Left hindlimb (tissue), 1 donor: ENCODE results near the gene LDHAL6A.

Experiments used
- DNase-seq: peaks from one replicate; pipeline ENCODE4 v3.0.0-alpha.2; 2018

LDHAL6A gene

DNA sequence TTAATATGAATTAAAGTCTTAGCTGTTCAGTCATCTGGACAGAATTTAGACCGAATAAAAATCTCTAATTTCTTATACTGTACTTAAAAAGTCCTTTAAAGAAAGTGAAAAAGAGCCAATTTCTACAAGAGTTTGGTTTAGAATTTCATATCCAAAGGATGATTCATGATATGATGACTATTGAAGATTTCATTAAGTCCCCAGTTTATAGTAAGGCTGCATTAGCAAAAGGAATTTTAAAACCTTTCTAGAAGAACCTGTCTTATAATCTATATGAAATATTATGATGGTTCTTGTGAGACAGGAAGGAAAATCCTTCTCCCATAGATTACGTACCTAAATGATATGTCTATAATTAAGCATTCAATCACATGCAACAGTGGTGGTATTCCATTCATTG is 36.3 kb downstream of the LDHAL6A start:
- DNase-seq, result no peak

DNA sequence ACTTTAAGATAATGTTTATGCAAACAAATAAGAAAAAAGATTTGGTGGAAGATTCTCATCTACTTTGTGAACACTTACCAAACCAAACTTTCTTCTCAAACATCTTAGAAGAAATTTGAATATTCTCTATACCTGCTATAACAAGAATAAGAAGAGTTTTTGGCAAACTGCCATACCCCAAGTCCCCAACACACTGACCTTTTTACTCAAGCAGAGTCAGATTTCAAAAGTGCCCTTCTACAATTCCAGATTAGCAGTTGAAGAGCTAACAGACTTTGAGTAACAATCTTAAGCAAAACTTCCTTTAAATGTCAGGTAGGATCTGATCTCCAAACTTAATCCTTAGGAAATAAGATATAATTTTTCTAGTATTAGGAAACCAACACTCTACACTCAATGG is 37.2 kb downstream of the LDHAL6A start:
- DNase-seq, result no peak

DNA sequence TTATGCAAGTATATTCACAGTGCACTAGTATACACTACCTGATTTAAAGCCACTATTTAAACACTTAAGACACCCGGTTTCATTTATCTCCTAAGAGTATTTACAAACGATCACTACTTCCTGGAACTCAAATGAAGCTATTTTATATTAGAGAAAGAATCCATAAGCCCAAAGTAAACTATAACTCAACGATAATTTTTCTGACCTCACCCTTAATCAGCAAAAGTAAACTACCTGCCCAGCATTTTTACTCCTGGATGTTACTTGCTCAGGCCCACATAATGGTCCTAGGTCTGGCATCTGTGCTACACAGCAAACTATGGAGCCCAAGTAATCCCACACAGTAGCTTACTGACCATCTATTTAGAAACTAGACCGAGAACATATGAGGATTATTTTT is 37.7 kb downstream of the LDHAL6A start:
- no peak for DNase-seq

DNA sequence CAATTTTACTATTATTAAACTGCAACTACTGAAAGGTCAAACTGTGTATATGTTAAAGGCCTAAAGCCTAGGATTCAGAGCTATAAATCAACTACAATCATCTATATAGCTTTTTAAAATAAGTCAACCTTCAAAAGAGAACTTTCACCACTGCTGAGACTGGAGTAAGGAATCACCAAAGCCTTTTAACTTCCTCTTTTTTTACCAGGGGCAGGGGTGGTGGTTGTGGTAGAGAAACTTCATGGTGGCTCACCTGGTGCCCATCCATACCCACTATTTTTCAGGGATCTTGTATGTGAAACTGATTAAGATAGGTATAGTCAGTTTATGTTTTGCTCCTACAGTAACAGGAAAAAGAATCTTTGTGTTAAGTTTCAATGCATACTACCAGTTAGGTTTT is 39.6 kb downstream of the LDHAL6A start:
- DNase-seq, result no peak

DNA sequence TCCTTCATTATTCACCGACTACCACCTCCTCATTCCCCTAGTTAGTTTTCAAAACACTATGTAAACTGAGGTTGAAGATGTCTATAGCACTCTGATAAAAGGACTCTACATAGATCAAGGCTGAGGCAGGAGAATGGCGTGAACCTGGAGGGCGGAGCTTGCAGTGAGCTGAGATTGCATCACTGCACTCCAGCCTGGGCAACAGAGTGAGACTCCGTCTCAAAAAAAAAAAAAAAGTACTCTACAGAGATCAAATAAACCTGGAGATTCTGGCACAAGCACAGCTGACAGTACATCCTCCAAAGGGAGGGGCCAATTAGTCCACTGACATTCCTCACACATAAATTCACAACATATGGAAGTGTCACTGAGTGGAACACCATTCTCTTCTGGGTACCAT is 40.0 kb downstream of the LDHAL6A start:
- no peak for DNase-seq

DNA sequence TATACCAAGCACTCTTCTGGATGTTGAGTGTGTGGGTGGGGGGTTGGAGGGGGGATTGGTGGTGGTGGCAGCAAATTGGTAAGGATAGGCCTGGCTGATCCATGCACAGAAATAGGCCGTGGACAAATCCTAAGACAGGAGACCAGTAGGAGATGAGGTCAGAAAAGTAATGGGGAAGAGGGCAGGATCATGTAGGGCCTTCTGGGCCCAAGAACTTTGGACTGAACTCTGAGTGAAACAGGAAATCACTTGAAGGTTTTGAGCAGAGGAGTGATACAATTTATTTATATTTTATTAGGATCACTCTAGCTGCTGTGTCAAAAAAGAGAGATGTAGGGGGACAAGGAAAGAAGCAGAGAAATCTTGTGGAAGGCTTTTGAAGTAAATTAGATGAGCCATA is 42.4 kb downstream of the LDHAL6A start:
- no peak for DNase-seq

DNA sequence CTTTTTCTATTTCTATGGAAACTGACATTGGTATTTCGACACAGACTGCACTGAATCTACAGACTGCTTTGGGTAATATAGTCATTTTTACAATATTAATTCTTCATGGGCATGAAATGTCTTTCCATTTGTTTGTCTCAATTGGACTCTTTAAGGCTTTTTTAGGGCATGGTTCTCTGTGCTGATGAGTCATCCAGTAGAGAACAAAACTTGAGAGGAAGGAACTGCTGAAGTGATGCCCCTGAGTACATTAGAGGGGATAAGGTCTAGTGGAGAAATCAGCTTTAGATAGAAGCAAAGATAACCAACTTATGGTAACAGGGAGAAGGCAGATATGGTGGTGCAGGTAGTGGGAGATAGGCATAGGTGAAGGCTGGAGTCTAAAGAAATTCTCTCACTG is 46.0 kb downstream of the LDHAL6A start:
- no peak for DNase-seq

DNA sequence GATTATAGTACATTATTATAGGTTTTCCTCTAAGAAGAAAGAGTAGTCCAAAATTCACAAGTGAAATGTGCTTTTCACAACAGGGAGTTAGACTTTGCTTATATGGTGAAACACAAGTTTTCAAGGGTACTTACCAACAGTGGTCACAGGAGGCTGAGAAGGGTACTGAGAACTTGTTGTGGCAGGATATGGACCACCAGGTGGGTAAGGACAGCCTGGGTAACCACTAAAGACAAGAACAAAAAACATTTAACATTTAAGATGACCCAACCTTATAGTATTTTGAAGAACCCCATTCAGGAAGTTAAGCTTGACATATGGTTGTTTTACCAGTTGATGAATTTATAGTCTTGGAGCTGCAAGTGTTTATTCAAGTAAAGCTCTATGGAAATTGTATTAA is 46.7 kb downstream of the LDHAL6A start:
- no peak for DNase-seq

DNA sequence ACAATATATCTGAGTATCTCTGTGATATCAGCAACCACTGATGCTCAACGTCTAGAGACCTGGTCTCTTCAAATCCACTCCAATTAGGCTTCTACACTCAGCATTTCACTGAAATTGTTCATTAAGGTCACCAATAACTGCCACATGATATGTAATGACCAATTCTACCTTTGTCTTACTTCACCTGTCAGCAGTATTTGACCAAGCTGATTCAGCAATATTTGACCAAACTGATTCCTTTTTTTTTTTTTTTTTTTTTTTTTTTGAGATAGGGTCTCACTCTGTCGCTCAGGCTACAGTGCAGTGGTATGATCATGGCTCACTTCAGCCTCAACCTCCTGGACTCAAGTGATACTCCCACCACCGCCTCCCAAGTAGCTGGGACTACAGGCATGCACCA is 65.5 kb downstream of the LDHAL6A start:
- DNase-seq, result no peak

DNA sequence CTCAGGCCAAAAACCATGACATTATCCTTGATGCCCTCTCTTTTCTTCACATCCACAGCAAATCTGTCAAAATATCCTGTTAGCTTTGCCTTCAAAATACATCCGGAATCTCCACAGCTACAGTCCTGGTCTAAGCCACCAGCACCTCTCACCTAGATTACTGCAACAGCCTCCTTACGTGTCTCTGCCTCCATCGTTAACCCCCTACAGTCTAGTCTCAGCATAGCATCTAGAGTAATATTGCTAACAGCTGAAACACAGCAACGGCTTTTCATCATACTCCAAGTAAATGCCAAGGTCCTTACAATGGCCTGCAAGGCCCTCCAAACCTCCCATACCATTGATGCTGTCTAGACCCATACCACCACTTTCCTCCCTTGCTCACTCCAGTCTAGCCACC is 66.7 kb downstream of the LDHAL6A start:
- no peak for DNase-seq

DNA sequence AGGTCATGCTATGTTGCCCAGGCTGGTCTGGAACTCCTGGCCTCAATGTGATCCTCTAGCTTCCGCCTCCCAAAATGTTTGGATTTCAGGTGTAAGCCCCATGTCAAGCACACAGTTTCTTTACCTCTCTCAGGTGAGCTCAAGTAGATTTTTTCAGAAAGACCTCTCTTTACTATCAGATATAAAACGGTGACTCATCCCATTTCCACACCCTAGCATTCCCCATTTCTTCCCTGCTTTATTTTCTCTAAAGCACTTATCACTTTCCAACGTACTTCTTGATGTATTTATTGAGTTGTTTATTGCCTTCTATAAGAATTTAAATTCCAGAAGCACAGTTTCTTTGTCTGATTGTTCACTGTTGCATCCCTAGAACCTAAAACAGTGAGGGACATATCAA is 67.4 kb downstream of the LDHAL6A start:
- no peak for DNase-seq

DNA sequence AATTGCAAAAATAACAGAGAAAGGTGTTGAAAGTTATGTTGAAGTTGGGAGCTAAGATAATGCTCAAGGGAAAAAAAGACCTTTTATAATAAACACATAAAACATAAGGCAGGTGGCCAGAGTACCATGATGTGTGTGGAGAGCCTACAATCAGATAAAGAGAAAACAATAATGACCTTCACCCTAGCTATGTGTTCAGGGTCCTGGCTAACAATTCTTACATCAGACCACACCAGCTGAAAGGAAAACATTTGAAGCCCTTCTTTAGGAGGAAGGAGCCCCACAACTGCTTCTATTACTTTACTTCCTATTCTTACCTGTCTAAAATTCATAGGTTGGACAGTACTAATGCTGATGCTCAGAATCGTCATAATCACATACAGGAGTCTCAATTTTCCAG is 68.6 kb downstream of the LDHAL6A start:
- DNase-seq, result no peak

DNA sequence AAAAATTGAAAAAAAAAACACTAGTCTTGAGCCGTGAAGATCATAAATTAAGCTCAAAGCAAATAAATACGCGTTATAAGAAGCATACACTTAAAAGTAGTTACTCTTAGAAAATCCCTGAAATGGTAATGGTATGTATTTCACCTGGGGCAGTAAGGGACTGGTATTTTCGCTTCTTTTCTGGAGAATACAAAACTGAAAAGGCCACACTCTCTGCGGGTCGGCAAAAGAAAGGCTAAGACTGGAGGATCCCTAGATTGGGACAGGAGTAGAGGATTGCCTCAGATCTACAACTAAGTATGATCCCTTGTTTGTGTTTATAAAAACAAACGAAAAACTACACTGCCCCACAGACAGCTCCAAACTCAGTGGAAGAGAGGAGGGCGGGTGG is 70.5 kb downstream of the LDHAL6A start:
- no peak for DNase-seq

DNA sequence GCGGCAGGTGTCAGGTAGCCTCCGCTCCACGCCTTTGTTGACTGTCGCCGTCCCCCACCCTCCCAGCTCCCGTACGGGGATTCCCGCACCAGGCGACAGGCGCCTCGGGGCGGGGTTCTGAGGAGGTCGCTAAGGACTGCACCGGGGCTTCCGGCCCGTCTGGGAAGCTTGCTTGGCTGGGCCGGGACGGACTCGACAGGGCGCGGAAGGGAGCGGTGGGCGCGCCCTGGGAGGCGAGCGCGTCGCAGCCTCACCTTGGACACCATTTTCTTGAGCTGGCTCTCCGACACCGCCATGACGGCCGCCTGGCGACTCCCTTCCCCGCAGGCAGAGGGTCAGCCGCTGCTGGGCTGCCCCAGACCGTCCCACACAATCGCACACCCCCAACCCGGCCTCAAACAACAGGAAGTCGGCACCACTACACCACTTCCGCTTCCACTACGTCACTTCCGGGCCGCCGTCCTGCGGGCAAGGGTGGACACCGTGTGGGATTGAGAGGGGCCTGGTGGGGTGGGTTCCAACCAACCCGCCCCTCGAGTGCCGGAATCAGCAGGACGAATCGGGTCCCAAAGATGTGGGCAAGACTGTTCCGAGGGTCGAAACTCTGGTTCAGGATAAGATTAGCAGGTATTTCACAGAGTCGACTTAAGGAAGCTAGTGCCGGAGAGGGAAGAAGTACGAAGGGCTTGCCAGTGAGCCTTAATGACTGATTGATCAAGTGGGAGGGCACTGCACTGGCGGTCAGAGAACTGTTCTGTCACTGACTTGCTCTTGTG is 71.1 kb downstream of the LDHAL6A start, which contains the start of gene TSG101:
Gene TSG101 (minus strand): TSS at position 422 of the 776 bp plus-strand sequence. CDS start 126 bp downstream, at position 296.
- DNase-seq, result peak; percentile 97

DNA sequence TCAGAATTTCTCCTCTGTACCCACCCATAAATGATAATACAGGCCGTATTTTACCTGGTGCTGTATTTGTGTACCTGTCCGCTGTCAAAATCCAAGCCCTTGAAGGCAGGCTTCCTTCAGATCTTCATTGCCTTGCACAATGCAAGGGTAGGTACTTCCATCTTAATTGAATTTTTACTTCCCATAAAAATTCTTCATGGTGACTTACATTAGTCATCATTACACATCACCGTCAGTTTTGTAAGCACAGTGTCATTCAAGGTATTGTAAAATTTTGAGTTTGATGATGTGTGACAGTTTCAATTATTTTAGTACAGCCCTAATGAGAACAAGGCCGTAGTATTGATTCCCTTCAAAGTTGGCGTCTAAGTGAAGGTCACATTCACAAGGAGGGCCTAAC is 71.9 kb downstream of the LDHAL6A start:
- DNase-seq, result no peak
